Peyer's patch (tissue), 4 donors: ENCODE data around the gene CFAP97. TPM values are rescaled to one million over a fixed set of nuclear protein-coding genes. Genes with fewer than 3 reads are reported as not detected.

ENCODE experiments used
- DNase-seq, 3 donors: peaks; one replicate each; pipeline ENCODE4 v3.0.0-alpha.2; 2017 to 2019
- H3K27ac ChIP-seq, 4 donors: fragments of 200-600 bp; sonication (generic); one replicate each; pipeline ENCODE4 v1.5.1; 2016 to 2019
- H3K27me3 ChIP-seq, 2 donors: fragments of 200-600 bp; sonication (generic); one replicate each; pipeline ENCODE4 v1.5.1; 2019
- H3K36me3 ChIP-seq, 3 donors: fragments of 200-600 bp; sonication (generic); one replicate each; pipeline ENCODE4 v1.5.1; 2016 to 2019
- H3K4me1 ChIP-seq, 4 donors: fragments of 200-600 bp; sonication (generic); one replicate each; pipeline ENCODE4 v1.5.1; 2016 to 2019
- H3K4me3 ChIP-seq, 4 donors: fragments of 200-600 bp; sonication (generic); 1 replicate in 3 of 4; 2 replicates in 1 of 4; pipeline ENCODE4 v1.5.1; 2016 to 2019; ENCODE audit warnings: mild to moderate bottlenecking in 1 of 4
- H3K9me3 ChIP-seq, 4 donors: fragments of 200-600 bp; sonication (generic); one replicate each; pipeline ENCODE4 v1.5.1; 2016 to 2019; ENCODE audit warnings: mild to moderate bottlenecking in 1 of 4
- CTCF ChIP-seq, 6 experiments: fragments of 450-650 bp in 4 of 6; fragments of 200-600 bp in 2 of 6; sonication (generic) in 1 of 6; IDR thresholded peaks; one replicate each; pipeline ENCODE4 v1.5.1; 2017 to 2019; ENCODE audit warnings: antibody characterized with exemption in 6 of 6, mild to moderate bottlenecking in 3 of 6, moderate library complexity in 1 of 6
- POLR2A ChIP-seq, 2 donors: fragments of 450-650 bp; IDR thresholded peaks; one replicate each; pipeline ENCODE4 v1.5.1; 2017; ENCODE audit warnings: antibody characterized with exemption in 2 of 2, mild to moderate bottlenecking in 2 of 2, moderate library complexity in 2 of 2
- total RNA-seq, 4 donors: library from RNA; depleted of rRNA; stranded (reverse); fragments of >200 nt; gene quantifications; one replicate each; pipeline ENCODE4 v1.1.0, GENCODE V29; 2016

CFAP97 gene
- total RNA-seq, 4 donors from 2014 or later = 10.9 to 32.2 (median 12.7) TPM

GRCh38 chr4:185115827-185116232 lies 88.0 kb downstream of the CFAP97 start:
- Histone ChIP-seq H3K27ac (no peak overlapping the region), H3K4me3 (no peak overlapping the region), H3K36me3 (no peaks in the 10 kb centered on the region), H3K9me3 (no peaks in the 10 kb centered on the region), H3K27me3 (no peaks in the 10 kb centered on the region), H3K4me1 (no peaks in the 10 kb centered on the region)
- TF ChIP-seq CTCF (IDR thresholded peaks at IDR 0.05) (no peak), POLR2A (IDR thresholded peaks at IDR 0.05) (no peak)
- DNase-seq = peak in 1 of 3 donors; percentile 55

GRCh38 chr4:185113340-185113739 lies 90.5 kb downstream of the CFAP97 start:
- TF ChIP-seq POLR2A (IDR thresholded peaks at IDR 0.05) = no peak
- TF ChIP-seq CTCF (IDR thresholded peaks at IDR 0.05) = no peak
- Histone ChIP-seq H3K27ac (no peak overlapping the region), H3K27me3 (no peaks in the 10 kb centered on the region), H3K9me3 (no peaks in the 10 kb centered on the region), H3K4me3 (no peak overlapping the region), H3K4me1 (peaks cover 0 to 4% (median 0%) of the 10 kb centered on the region in 4 donors), H3K36me3 (no peaks in the 10 kb centered on the region)
- DNase-seq = no peak

- TF ChIP-seq POLR2A (IDR thresholded peaks at IDR 0.05) (no peak), CTCF (IDR thresholded peaks at IDR 0.05) (no peak)
- Histone ChIP-seq H3K27me3 (no peaks in the 10 kb centered on the region), H3K36me3 (no peaks in the 10 kb centered on the region), H3K4me1 (peaks cover 0 to 4% (median 0%) of the 10 kb centered on the region in 4 donors), H3K4me3 (no peak overlapping the region), H3K27ac (no peak overlapping the region), H3K9me3 (no peaks in the 10 kb centered on the region)
- no peak for DNase-seq
Measured at GRCh38 chr4:185112104-185112503, 91.7 kb downstream of the CFAP97 start.

- Histone ChIP-seq H3K4me1 (peaks cover 0 to 4% (median 0%) of the 10 kb centered on the region in 4 donors), H3K36me3 (no peaks in the 10 kb centered on the region), H3K4me3 (no peak overlapping the region), H3K9me3 (no peaks in the 10 kb centered on the region), H3K27me3 (no peaks in the 10 kb centered on the region), H3K27ac (no peak overlapping the region)
- TF ChIP-seq CTCF (IDR thresholded peaks at IDR 0.05) (no peak), POLR2A (IDR thresholded peaks at IDR 0.05) (no peak)
- DNase-seq = no peak
Measured at GRCh38 chr4:185110375-185110823, 93.4 kb downstream of the CFAP97 start.

- no peaks in the 10 kb centered on the region for H3K36me3 ChIP-seq
- no peak for DNase-seq
- TF ChIP-seq CTCF (IDR thresholded peaks at IDR 0.05) = no peak
- TF ChIP-seq POLR2A (IDR thresholded peaks at IDR 0.05) = no peak
- H3K4me3 ChIP-seq = no peak overlapping the region
- peaks cover 0 to 4% (median 0%) of the 10 kb centered on the region in 4 donors for H3K4me1 ChIP-seq
- no peaks in the 10 kb centered on the region for H3K27me3 ChIP-seq
- H3K27ac ChIP-seq = no peak overlapping the region
- H3K9me3 ChIP-seq = no peaks in the 10 kb centered on the region
Measured at GRCh38 chr4:185109736-185110135, 94.1 kb downstream of the CFAP97 start.

Other genes with a start within 250 kb of the CFAP97 start
- gene HELT, start 185.5 kb downstream of the CFAP97 start, total RNA-seq = not detected
- 10 to 100 TPM; 17.3 to 64.4 (median 37.1) TPM for gene SLC25A4, start 60.7 kb downstream of the CFAP97 start, total RNA-seq
- 10 to 100 TPM; 12.4 to 92.4 (median 17.8) TPM for gene SNX25, start 5.6 kb upstream of the CFAP97 start, total RNA-seq
- 1 to 10 TPM in 1 of 4 donors, under 1 TPM in 1, not detected in 2; 0.35 to 1.2 TPM for gene LRP2BP, start 191.9 kb upstream of the CFAP97 start, total RNA-seq
- 10 to 100 TPM in 1 of 4 donors, 1 to 10 TPM in 2, not detected in 1; 1.4 to 12.6 (median 8.7) TPM for gene ANKRD37, start 192.8 kb upstream of the CFAP97 start, total RNA-seq
- gene UFSP2, start 222.0 kb upstream of the CFAP97 start, total RNA-seq = 10 to 100 TPM in 3 of 4 donors, 1 to 10 TPM in 1; 6.7 to 22.0 (median 17.8) TPM